Retinal pigment epithelial cell (primary cell): Measurements from ENCODE around the gene RPS26.
"Not testable (repeated sequence)": the region's sequence is repeated elsewhere in the genome, so short reads cannot be mapped to it uniquely, and the experiment has no call there.

ENCODE experiments used
- DNase-seq: peaks from one replicate; pipeline ENCODE4 v3.0.0-alpha.2; 2010; ENCODE audit warnings: low read depth
- H3K4me3 ChIP-seq: 2 replicates; pipeline ENCODE4 v1.5.1; 2011; ENCODE audit warnings: mild to moderate bottlenecking, low read length, control low read depth, moderate library complexity
- TF ChIP-seq, protein P1 (sequence below): conservative IDR thresholded peaks from 2 replicates; pipeline ENCODE4 v1.5.1; 2011; ENCODE audit warnings: low read depth, low read length, control low read depth, inconsistent platforms

The RPS26 gene

DNA sequence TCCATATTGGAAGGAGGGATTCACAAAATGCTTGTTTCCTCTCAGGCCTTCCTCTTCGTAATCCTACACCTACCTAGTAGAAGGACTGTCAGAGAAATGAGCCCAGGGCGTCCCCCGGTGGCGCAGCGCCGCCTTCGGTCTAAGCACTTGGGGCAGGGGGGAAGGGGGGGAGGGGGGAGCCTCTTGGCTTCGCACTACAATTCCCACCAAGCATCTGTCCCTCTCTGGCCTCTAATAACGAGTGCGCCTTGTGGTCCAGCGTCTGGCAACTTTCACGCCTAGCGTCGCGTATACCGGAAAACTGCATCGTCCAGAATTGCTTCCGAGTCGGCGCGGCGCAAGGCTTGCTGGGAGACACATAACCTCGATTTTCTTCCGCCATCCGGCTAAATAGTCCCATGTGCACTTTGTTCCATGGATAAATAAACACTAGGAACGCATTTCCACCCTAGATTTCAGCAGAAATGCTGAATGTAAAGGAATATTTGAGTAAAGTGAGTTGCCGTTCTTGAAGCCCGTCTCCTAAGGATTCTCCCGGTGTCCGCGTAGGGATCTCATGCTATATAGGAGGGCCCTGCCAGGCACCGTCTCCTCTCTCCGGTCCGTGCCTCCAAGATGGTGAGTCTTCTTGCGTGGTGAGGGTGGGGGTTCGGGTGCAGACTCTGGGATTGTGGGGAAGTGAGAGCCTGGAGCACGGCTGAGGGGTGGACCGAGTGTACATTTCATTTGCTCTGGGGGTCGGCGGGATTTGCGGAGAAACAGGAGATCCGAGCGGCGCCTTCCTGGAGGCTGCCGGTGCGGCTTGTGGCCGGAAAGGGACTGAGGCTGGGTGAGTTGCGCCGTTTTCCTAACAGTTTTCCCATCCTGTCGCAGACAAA, at the start of gene RPS26:
Gene RPS26 (plus strand): TSS at position 367 of the 878 bp plus-strand sequence. CDS start 249 bp downstream, at position 616.
- DNase-seq = peak; percentile 99
- TF ChIP-seq, protein P1, sequence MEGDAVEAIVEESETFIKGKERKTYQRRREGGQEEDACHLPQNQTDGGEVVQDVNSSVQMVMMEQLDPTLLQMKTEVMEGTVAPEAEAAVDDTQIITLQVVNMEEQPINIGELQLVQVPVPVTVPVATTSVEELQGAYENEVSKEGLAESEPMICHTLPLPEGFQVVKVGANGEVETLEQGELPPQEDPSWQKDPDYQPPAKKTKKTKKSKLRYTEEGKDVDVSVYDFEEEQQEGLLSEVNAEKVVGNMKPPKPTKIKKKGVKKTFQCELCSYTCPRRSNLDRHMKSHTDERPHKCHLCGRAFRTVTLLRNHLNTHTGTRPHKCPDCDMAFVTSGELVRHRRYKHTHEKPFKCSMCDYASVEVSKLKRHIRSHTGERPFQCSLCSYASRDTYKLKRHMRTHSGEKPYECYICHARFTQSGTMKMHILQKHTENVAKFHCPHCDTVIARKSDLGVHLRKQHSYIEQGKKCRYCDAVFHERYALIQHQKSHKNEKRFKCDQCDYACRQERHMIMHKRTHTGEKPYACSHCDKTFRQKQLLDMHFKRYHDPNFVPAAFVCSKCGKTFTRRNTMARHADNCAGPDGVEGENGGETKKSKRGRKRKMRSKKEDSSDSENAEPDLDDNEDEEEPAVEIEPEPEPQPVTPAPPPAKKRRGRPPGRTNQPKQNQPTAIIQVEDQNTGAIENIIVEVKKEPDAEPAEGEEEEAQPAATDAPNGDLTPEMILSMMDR = peak; percentile 34
- peak within 1 kb of the TSS; percentile 71 for H3K4me3 ChIP-seq

DNA sequence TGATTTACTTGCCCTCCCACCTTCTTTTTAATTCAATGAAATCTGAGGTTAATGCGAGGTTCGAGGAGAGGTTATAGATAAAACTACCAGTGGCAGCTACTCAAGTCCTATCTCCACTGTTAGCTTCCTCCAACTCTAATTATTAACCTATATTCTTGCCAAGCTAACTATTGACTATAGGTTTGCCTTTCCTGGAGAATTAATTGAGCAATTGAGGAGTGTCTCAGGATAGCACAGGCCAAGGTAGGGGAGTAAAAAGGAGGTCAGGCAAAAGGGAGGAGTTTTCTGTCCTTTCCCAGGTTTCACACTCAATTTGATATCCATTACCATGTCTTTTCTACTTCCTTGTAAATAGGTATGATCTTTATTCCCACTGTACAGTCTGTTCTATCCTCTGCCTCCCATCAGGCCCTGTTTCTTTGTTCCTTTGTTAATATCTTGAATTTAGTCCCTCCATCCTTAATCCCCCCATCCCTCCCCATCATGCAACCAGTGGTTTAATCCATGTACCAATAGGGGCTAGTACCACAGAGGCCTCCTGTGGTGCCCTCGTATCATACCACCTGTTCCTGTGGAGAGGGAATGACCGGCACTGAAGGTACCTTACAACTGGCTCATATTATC, 48.4 kb upstream of the RPS26 start:
- TF ChIP-seq, protein P1 = no peak
- DNase-seq = no peak
- no peak overlapping the region for H3K4me3 ChIP-seq

DNA sequence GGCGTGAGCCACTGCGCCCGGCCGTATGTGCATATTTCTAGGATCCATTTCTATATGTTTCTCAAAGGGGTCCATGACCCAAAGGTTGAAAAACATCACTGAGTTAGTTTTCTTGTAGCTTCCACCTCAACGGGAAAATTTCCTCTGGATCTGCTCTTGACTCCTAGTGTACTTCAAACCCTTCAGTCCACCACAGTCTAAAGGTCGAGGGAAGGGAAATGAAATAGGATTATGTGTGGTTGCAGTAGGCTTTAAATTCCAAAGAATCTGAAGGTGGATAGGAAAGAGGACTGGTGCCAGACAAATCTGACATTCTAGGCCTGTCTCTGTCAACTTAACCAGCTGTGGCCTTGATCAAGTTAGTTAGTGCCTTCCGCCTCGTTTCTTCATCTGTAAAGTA, 46.4 kb upstream of the RPS26 start:
- DNase-seq = no peak
- no peak overlapping the region for H3K4me3 ChIP-seq
- TF ChIP-seq, protein P1 = no peak

DNA sequence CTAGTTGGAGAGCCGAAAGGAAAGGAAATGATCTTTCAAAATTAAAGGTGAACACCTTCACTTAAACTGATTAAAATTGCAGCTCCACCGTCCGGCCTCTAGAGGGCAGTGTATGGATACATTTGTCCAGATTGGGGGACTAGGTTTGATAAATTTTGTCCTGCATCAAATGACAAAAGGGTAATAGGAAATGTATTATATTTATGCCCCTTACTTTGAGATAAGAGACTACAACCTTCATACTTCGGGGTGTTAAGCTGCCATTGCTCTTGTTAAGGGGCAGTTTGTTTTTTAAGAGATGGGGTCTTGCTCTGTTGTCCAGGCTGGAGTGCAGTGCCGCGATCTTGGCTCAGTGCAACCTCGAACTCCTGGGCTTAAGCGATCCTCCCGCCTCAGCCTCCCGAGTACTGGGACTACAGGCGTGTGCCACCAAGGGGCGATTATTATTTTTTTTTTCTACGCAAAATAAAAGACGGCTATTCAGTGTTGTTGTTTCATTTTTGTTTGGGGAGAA, 45.5 kb upstream of the RPS26 start:
- TF ChIP-seq, protein P1 = peak; percentile 86
- H3K4me3 ChIP-seq = peak overlapping the region; percentile 93
- DNase-seq = no peak

DNA sequence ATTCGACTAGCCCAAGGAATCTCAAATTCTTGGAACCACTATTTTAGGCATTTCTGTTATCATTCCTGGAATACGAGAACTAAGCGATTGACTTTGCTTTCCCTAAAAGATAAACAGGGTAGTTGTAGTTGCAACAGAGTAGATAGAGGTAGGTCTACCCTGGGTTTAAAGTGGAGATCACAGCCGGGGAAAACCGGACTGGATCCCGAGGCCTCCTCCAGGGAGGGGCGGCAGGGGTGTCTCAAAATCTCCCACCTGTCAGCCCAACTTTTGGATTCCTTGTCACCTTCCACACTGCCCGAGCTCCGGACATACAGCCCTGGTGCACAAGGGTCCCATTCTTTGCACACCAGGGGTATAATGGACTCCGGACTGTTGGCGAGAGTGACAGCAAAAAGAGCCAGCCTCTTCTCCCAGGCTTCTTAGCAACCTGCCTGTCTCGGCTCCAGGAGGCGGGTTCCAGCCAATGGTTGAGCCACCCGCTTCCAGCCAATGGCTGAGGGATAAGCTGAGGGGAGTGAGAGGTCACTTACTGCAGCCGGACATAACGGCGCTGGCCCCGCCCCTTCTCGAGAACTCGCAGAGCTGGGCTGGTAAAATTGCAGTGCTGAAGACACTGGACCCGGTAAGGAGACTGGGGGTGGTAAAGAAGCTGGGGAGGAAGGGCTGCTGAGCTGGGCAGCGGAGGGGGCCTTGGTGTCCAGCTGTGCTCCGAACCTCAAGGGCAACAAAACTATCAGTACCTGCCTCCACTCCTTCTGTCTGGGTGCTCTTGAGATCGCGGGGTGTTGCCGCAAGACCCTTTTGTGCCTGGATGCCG, 44.8 kb upstream of the RPS26 start, which contains the start of gene SUOX:
Gene SUOX (plus strand): TSS at position 562 of the 820 bp plus-strand sequence. CDS start 4,946 bp downstream, outside the sequence.
- peak within 1 kb of the TSS; percentile 93 for H3K4me3 ChIP-seq
- peak; percentile 94 for DNase-seq
- TF ChIP-seq, protein P1 = no peak

DNA sequence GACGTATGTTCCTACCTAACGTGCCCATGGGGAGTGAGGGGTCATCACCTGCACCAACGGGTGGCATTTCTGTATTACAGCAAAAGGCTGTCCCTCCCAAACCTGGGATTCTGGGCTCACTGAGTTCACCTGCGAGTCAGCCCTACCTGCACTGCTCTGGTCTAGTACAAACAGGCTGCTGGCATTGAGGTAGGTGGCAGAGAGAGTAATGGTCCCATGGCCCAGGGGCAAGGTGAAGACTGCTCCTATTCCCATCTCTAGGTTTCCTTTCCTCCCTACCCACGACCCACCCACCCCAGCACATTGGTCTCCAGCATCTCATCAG, 44.2 kb upstream of the RPS26 start:
- TF ChIP-seq, protein P1 = no peak
- no peak for DNase-seq
- peak overlapping the region; percentile 93 for H3K4me3 ChIP-seq

DNA sequence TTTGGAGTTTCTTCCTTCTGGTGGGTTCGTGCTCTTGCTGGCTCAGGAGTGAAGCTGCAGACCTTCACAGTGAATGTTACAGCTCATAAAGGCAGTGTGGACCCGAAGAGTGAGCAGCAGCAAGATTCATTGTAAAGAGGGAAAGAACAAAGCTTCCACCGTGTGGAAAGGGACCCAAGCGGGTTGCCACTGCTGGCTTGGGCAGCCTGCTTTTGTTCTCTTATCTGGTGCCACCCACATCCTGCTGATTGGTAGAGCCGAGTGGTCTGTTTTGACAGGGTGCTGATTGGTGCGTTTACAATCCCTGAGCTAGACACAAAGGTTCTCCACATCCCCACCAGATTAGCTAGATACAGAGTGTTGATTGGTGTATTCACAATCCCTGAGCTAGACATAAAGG, 42.2 kb upstream of the RPS26 start:
- not testable (repeated sequence) for H3K4me3 ChIP-seq, DNase-seq

DNA sequence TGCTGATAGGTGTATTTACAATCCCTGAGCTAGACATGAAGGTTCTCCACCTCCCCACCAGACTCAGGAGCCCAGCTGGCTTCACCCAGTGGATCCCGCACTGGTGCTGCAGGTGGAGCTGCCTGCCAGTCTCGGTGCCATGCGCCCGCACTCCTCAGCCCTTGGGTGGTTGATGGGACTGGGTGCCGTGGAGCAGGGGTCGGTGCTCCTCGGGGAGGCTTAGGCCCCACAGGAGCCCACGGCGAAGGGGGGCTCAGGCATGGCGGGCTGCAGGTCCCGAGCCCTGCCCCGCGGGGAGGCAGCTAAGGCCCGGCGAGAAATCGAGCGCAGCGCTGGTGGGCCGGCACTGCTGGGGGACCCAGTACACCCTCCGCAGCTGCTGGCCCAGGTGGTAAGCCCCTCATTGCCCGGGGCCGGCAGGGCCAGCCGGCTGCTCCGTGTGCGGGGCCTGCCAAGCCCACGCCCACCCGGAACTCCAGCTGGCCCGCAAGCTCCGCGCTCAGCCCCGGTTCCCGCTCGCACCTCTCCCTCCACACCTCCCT, 41.6 kb upstream of the RPS26 start:
- H3K4me3 ChIP-seq, DNase-seq: not testable (repeated sequence)
